GM23338 (cell line): Measurements from ENCODE around the gene SERPINI1. TPM values are rescaled to one million over a fixed set of nuclear protein-coding genes. Genes with fewer than 3 reads are reported as not detected.

ENCODE experiments used
- ATAC-seq: fragments of 200-7000 bp; cut with Tn5 transposase; 3 replicates; pipeline ENCODE4 v1.9.1; 2020
- DNase-seq: peaks from one replicate; pipeline ENCODE4 v3.0.0-alpha.2; 2015; ENCODE audit warnings: low spot score
- H2AFZ ChIP-seq: fragments of 200-600 bp; sonication (generic); 2 replicates; pipeline ENCODE4 v1.8.0; 2016; ENCODE audit warnings: antibody characterized with exemption, mild to moderate bottlenecking, moderate library complexity
- H3F3A ChIP-seq: fragments of 200-600 bp; sonication (generic); replicated peaks from 2 replicates; pipeline ENCODE4 v1.8.0; 2017; ENCODE audit warnings: antibody characterized with exemption, mixed run types, low read depth
- H3K27ac ChIP-seq: fragments of 200-600 bp; sonication (generic); 2 replicates; pipeline ENCODE4 v1.6.1; 2016; ENCODE audit warnings: low read depth
- H3K27me3 ChIP-seq: fragments of 200-600 bp; sonication (generic); 2 replicates; pipeline ENCODE4 v1.8.0; 2016; ENCODE audit warnings: mild to moderate bottlenecking, mixed run types, moderate library complexity; ENCODE audit not compliant: insufficient read depth
- H3K36me3 ChIP-seq: fragments of 200-600 bp; sonication (generic); 2 replicates; pipeline ENCODE4 v1.8.0; 2016; ENCODE audit warnings: mild to moderate bottlenecking; ENCODE audit not compliant: insufficient read depth
- H3K4me1 ChIP-seq: fragments of 200-600 bp; sonication (generic); 2 replicates; pipeline ENCODE4 v1.8.0; 2016; ENCODE audit warnings: mild to moderate bottlenecking, moderate library complexity; ENCODE audit not compliant: insufficient read depth
- H3K4me2 ChIP-seq: fragments of 200-600 bp; sonication (generic); 2 replicates; pipeline ENCODE4 v1.7.1; 2017; ENCODE audit warnings: mixed run types
- H3K4me3 ChIP-seq: fragments of 200-600 bp; sonication (generic); 2 replicates; pipeline ENCODE4 v1.6.1; 2016; ENCODE audit warnings: mixed run types
- H3K79me2 ChIP-seq: fragments of 200-600 bp; sonication (generic); replicated peaks from 2 replicates; pipeline ENCODE4 v1.8.0; 2017; ENCODE audit warnings: mild to moderate bottlenecking; ENCODE audit not compliant: insufficient read depth
- H3K9me2 ChIP-seq: fragments of 200-600 bp; sonication (generic); 2 replicates; pipeline ENCODE4 v1.8.0; 2017; ENCODE audit not compliant: insufficient read depth
- H4K20me1 ChIP-seq: fragments of 200-600 bp; sonication (generic); replicated peaks from 2 replicates; pipeline ENCODE4 v1.8.0; 2017; ENCODE audit warnings: mild to moderate bottlenecking; ENCODE audit not compliant: insufficient read depth
- H3K27ac Mint-ChIP-seq: 2 replicates; pipeline ENCODE4 v1.8.0; 2020; ENCODE audit warnings: inconsistent platforms, mild to moderate bottlenecking, moderate library complexity, mixed read lengths
- H3K27me3 Mint-ChIP-seq: 3 replicates; pipeline ENCODE4 v1.8.0; 2022; ENCODE audit warnings: low read depth, mild to moderate bottlenecking, moderate library complexity, mixed read lengths, inconsistent platforms; ENCODE audit not compliant: insufficient read depth, poor library complexity
- H3K36me3 Mint-ChIP-seq: 3 replicates; pipeline ENCODE4 v1.8.0; 2021; ENCODE audit warnings: low read depth, mild to moderate bottlenecking, inconsistent platforms, moderate library complexity, mixed read lengths
- H3K4me1 Mint-ChIP-seq: 3 replicates; pipeline ENCODE4 v1.8.0; 2020; ENCODE audit warnings: mild to moderate bottlenecking, inconsistent platforms, mixed read lengths
- H3K4me3 Mint-ChIP-seq: 3 replicates; pipeline ENCODE4 v1.8.0; 2021; ENCODE audit warnings: moderate library complexity, mild to moderate bottlenecking, inconsistent platforms, mixed read lengths
- H3K9me3 Mint-ChIP-seq: 3 replicates; pipeline ENCODE4 v1.8.0; 2020; ENCODE audit warnings: moderate library complexity, mild to moderate bottlenecking, inconsistent platforms, mixed read lengths
- EZH2 ChIP-seq: fragments of 200-600 bp; sonication (generic); IDR thresholded peaks from one replicate; pipeline ENCODE4 v1.8.0; 2017; ENCODE audit warnings: antibody characterized with exemption, mild to moderate bottlenecking, low read depth; ENCODE audit not compliant: unreplicated experiment
- EZH2phosphoT487 ChIP-seq: fragments of 200-600 bp; sonication (generic); IDR thresholded peaks from one replicate; pipeline ENCODE4 v1.8.1; 2018; ENCODE audit warnings: antibody characterized with exemption; ENCODE audit not compliant: unreplicated experiment
- POLR2AphosphoS5 ChIP-seq: IDR thresholded peaks from 2 replicates; pipeline ENCODE4 v1.6.1; 2016; ENCODE audit warnings: antibody characterized with exemption, low read depth
- ZNF331 ChIP-seq: fragments of 250-450 bp; sonication (Bioruptor Pico); IDR thresholded peaks from 2 replicates; pipeline ENCODE4 v1.5.0; 2020; ENCODE audit warnings: low read depth, mild to moderate bottlenecking, moderate library complexity
- polyA plus RNA-seq: library from polyadenylated mRNA; unstranded; fragments of >200 nt; fragmentation: Nextera tagmentation; extraction: Ambion mirVana; gene quantifications from 2 replicates; pipeline ENCODE4 v1.2.1, GENCODE V29; 2016
- total RNA-seq: library from RNA; depleted of rRNA; stranded (reverse); fragments of >200 nt; shearing (Covaris generic); gene quantifications from 2 replicates; pipeline ENCODE4 v1.2.3, GENCODE V29; 2014
- TF ChIP-seq, protein P1 (sequence below): fragments of 250-450 bp; sonication (Bioruptor Pico); IDR thresholded peaks from 2 replicates; pipeline ENCODE4 v1.5.0; 2020; ENCODE audit warnings: mild to moderate bottlenecking, moderate library complexity
- TF ChIP-seq, protein P2 (sequence below): IDR thresholded peaks from one replicate; pipeline ENCODE4 v1.6.1; 2018; ENCODE audit warnings: antibody characterized with exemption; ENCODE audit not compliant: unreplicated experiment

The SERPINI1 gene
- total and polyA plus RNA-seq, 2 experiments from 2014 or later, result 9.2 to 26.6 TPM

DNA sequence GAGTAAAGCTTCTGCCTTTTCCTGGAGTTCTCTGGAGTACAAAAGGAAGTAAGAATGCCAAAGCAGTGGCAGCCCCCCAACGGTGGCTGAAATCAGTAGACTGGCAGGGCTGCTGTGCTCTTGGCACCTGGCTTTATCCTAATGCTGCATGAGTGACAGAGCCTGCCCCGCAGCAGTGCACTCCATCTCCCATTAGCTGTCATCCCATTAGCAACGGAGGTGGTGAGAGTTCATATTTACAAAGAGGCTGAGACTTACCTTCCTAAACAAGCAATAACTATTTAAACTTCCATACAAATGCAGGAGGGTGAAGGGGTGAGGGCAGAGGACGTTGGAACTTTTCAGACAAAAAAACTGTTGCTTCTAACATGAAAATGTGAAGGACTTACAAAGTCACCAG, 51.9 kb downstream of the SERPINI1 start (continued):
- TF ChIP-seq, protein P1, sequence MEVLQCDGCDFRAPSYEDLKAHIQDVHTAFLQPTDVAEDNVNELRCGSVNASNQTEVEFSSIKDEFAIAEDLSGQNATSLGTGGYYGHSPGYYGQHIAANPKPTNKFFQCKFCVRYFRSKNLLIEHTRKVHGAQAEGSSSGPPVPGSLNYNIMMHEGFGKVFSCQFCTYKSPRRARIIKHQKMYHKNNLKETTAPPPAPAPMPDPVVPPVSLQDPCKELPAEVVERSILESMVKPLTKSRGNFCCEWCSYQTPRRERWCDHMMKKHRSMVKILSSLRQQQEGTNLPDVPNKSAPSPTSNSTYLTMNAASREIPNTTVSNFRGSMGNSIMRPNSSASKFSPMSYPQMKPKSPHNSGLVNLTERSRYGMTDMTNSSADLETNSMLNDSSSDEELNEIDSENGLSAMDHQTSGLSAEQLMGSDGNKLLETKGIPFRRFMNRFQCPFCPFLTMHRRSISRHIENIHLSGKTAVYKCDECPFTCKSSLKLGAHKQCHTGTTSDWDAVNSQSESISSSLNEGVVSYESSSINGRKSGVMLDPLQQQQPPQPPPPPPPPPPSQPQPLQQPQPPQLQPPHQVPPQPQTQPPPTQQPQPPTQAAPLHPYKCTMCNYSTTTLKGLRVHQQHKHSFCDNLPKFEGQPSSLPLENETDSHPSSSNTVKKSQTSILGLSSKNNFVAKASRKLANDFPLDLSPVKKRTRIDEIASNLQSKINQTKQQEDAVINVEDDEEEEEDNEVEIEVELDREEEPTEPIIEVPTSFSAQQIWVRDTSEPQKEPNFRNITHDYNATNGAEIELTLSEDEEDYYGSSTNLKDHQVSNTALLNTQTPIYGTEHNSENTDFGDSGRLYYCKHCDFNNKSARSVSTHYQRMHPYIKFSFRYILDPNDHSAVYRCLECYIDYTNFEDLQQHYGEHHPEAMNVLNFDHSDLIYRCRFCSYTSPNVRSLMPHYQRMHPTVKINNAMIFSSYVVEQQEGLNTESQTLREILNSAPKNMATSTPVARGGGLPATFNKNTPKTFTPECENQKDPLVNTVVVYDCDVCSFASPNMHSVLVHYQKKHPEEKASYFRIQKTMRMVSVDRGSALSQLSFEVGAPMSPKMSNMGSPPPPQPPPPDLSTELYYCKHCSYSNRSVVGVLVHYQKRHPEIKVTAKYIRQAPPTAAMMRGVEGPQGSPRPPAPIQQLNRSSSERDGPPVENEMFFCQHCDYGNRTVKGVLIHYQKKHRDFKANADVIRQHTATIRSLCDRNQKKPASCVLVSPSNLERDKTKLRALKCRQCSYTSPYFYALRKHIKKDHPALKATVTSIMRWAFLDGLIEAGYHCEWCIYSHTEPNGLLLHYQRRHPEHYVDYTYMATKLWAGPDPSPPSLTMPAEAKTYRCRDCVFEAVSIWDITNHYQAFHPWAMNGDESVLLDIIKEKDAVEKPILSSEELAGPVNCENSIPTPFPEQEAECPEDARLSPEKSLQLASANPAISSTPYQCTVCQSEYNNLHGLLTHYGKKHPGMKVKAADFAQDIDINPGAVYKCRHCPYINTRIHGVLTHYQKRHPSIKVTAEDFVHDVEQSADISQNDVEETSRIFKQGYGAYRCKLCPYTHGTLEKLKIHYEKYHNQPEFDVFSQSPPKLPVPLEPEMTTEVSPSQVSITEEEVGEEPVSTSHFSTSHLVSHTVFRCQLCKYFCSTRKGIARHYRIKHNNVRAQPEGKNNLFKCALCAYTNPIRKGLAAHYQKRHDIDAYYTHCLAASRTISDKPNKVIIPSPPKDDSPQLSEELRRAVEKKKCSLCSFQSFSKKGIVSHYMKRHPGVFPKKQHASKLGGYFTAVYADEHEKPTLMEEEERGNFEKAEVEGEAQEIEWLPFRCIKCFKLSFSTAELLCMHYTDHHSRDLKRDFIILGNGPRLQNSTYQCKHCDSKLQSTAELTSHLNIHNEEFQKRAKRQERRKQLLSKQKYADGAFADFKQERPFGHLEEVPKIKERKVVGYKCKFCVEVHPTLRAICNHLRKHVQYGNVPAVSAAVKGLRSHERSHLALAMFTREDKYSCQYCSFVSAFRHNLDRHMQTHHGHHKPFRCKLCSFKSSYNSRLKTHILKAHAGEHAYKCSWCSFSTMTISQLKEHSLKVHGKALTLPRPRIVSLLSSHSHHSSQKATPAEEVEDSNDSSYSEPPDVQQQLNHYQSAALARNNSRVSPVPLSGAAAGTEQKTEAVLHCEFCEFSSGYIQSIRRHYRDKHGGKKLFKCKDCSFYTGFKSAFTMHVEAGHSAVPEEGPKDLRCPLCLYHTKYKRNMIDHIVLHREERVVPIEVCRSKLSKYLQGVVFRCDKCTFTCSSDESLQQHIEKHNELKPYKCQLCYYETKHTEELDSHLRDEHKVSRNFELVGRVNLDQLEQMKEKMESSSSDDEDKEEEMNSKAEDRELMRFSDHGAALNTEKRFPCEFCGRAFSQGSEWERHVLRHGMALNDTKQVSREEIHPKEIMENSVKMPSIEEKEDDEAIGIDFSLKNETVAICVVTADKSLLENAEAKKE, result no peak
- no peak for TF ChIP-seq POLR2AphosphoS5
- TF ChIP-seq ZNF331 (CRISPR knock-in tag), result no peak
- TF ChIP-seq EZH2phosphoT487, result no peak

DNA sequence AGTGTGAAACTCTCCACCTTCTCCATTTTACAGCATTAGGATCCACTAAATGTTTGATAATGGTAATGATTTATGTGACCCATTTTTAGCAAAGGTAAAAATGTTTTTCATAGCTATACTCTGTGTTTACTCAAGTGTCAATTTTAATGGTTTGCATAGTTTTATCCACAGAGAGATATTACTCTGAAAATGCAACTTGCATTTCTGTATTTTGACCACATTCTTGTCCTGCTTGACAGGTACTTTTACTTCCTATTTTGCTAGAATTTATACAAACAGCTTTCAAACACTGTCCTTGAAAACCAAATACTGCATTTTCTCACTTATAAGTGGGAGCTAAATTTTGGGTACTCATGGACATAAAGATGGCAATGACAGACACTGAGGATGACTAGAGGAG, 62.9 kb downstream of the SERPINI1 start:
- Histone ChIP-seq H3F3A (no peaks in the 10 kb centered on the region), H3K79me2 (no peaks in the 10 kb centered on the region), H3K4me2 (no peak overlapping the region), H3K27me3 (no peaks in the 10 kb centered on the region), H3K27ac (no peak overlapping the region), H3K4me3 (no peak overlapping the region), H3K36me3 (no peaks in the 10 kb centered on the region), H2AFZ (no peak overlapping the region), H3K9me2 (no peaks in the 10 kb centered on the region), H3K4me1 (no peaks in the 10 kb centered on the region), H4K20me1 (no peaks in the 10 kb centered on the region)
- Mint-ChIP-seq H3K27ac (no peak overlapping the region), H3K4me1 (no peaks in the 10 kb centered on the region), H3K9me3 (no peaks in the 10 kb centered on the region; the same call in 2 of the 3 replicates), H3K27me3 (no peaks in the 10 kb centered on the region), H3K4me3 (no peak overlapping the region), H3K36me3 (no peaks in the 10 kb centered on the region)
- DNase-seq, result no peak
- no peak for ATAC-seq
- TF ChIP-seq, protein P2, sequence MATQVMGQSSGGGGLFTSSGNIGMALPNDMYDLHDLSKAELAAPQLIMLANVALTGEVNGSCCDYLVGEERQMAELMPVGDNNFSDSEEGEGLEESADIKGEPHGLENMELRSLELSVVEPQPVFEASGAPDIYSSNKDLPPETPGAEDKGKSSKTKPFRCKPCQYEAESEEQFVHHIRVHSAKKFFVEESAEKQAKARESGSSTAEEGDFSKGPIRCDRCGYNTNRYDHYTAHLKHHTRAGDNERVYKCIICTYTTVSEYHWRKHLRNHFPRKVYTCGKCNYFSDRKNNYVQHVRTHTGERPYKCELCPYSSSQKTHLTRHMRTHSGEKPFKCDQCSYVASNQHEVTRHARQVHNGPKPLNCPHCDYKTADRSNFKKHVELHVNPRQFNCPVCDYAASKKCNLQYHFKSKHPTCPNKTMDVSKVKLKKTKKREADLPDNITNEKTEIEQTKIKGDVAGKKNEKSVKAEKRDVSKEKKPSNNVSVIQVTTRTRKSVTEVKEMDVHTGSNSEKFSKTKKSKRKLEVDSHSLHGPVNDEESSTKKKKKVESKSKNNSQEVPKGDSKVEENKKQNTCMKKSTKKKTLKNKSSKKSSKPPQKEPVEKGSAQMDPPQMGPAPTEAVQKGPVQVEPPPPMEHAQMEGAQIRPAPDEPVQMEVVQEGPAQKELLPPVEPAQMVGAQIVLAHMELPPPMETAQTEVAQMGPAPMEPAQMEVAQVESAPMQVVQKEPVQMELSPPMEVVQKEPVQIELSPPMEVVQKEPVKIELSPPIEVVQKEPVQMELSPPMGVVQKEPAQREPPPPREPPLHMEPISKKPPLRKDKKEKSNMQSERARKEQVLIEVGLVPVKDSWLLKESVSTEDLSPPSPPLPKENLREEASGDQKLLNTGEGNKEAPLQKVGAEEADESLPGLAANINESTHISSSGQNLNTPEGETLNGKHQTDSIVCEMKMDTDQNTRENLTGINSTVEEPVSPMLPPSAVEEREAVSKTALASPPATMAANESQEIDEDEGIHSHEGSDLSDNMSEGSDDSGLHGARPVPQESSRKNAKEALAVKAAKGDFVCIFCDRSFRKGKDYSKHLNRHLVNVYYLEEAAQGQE, result no peak
- TF ChIP-seq EZH2 (no peak), ZNF331 (CRISPR knock-in tag) (no peak), EZH2phosphoT487 (no peak)
- TF ChIP-seq, protein P1, result no peak
